GM21619 (cell line): ENCODE results near the gene VAT1L.

Experiments
- ATAC-seq: cut with Tn5 transposase; IDR thresholded peaks from one replicate; pipeline ENCODE4 v1.9.1; 2021; ENCODE audit not compliant: unreplicated experiment

Gene VAT1L

DNA sequence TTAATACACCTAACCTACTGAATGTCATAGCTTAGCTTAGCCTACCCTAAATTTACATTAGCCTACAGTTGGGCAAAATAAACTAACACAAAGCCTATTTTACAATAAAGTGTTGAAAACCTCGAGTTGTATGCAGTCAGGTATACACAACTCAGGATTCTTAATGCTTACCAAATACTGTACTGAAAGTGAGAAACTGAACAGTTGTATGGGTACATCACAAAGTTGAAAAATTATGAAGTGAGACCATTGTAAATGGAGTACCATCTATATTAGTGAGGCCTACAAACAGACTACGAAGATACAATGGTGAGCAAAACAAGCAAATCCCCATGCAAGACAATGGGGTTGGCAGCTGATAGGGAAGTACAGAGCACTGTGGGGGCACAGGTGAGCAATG is 79.7 kb downstream of the VAT1L start:
- peak; percentile 34 for ATAC-seq

DNA sequence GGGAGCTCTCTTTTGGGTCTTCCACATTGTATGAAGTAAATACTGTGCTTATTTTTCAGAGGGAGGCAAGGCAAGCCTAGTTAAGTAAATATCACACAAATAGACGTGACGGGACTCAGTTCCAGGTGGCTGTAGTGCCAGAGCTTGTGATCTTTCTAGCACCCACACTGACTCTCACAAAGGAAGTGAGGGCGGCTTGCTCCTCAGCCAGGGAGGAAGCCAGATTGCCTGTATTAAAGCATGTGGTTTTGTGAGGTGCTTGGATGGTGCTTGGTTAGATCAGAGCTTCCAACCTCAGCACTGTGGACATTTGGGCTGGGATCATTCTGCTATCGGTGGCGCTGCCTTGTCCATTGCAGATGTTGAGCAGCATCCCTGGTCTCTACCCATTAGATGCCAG is 80.1 kb downstream of the VAT1L start:
- peak; percentile 88 for ATAC-seq

DNA sequence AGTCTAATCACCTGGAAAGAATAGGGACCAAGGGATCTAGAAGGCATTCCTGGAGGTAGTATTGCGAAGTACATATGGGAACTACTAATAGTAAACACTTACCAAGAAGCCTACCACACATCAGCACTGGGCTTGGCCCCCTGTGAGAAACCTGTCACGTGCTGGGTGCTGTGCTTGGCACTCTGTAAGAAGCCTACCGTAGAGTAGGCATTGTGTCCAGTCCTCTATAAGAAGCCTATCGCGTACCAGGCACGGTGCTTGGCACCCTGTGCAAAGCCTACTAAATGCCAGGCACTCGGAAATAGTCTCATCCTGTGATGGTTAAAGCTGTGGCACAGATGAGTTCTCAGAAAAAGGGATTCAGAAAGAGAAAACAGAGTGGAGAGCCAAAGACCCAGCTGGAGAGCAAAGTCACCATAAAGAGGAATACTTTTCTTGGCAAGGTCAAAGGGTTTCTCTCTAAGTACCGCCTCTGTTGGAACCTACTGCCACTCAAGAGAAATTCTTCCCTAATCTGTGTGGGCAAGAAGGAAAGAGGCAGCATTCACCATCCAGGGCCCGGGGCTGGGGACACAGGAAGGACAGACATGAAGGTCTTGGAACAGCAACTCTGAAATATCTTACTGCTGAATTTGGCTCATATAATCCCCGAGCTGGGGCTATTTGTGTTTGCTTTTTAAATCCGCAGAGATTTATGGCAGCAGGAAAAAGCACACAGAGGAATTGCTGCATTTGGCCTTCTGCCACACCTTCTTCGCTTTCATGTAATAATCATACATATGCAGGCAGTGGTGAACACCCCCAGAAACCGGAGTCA is 81.8 kb downstream of the VAT1L start:
- ATAC-seq = no peak

DNA sequence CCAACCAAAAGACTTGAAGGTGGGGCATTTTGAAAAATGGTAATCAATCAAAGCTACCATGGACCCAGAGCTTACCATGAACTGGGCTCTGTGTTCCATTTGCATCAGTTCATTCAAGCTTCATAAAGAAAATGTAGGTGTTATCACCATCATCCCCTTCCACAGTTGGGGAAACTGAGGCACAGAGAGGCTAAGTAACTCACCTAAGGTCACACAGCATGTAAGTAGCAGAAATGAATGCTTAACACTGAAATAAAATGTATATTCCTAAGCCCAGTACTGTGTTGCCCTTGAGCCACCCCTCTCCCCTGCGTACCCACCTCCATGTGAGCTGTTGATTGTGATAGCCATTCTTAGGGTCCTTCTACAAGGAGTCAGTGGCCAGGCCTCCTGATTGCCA is 83.6 kb downstream of the VAT1L start:
- no peak for ATAC-seq

DNA sequence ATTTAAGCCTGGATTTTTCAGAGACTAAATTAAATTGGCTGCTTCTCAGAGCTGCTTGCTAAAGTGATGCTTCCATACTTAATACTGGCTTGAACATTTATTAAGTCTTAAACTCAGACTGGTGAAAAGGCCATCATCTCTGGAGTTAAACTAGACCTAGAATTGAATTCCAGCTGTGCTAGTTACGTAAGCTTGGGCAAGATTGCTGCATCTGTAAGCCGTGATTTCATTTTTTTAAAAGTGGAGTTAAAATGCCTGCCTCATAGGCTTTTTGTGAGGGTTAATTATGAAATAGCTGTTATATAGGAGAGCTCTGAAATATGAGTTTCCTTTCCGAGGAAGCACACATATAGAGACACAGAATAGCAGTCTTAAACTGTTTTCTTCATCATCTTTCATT is 84.7 kb downstream of the VAT1L start:
- no peak for ATAC-seq

DNA sequence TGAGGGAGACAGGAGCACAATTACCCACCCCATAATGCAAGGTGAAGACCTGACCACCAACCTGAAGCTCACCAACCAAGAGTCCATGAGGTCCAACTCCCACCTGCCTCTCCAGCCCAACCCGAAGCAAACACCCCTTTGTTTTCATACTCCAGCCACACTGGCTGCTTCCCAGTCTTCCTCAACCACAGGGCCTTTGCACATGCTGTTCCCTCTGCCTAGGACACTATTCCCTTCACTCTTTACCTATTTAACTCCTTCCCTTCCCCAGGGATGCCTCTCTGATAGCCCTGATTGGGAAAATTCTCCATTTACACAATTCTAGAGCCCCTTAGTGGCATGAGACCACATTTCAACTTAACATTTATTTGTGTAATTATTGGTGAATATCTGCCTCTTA is 86.0 kb downstream of the VAT1L start:
- no peak for ATAC-seq

DNA sequence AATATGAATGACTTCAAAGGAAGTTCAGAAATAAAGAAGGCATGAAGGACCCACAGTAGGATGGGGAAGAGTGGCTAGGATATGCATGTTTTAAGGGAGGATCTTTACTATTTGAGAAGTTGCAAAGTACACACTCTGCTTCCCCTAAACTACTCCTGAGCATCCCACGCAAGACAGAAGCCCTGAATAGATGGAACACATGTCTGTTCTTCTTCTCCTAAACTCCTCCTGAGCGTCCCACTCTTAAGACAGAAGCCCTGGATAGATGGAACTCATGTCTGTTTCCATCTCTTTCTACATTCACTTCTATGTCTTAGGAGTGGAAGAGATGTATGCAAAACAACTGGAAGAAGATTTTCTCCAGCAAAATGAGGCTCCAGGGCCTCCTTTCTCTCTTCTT is 88.4 kb downstream of the VAT1L start:
- ATAC-seq = no peak

DNA sequence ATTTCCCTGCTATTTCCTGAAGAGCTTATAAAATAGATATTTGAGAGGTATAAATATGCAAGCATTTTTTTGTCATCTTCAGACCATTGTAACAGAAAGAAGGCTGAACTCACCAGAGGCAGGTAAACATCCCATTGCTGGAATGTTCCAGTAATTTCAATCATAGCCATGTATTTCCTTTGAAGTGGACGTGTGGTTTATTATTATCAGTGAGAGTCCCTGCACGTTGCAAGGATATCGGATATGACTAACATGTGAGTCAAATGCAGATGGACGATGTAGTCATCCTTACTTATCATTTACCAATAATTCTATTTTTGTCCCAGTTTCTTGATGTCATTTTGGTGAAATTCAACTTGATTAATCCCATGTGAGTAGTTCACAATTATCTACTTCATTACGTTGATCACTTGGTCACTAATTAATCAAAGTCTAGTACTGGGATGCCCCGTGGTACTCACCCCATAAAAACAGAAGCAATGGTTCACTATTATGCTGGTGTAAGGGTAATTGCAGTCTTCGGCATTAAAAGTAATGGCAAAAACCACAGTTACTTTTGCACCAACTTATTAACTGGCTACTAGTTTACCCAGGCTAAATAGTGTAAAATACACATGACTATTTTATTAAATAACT is 89.5 kb downstream of the VAT1L start:
- ATAC-seq = no peak

DNA sequence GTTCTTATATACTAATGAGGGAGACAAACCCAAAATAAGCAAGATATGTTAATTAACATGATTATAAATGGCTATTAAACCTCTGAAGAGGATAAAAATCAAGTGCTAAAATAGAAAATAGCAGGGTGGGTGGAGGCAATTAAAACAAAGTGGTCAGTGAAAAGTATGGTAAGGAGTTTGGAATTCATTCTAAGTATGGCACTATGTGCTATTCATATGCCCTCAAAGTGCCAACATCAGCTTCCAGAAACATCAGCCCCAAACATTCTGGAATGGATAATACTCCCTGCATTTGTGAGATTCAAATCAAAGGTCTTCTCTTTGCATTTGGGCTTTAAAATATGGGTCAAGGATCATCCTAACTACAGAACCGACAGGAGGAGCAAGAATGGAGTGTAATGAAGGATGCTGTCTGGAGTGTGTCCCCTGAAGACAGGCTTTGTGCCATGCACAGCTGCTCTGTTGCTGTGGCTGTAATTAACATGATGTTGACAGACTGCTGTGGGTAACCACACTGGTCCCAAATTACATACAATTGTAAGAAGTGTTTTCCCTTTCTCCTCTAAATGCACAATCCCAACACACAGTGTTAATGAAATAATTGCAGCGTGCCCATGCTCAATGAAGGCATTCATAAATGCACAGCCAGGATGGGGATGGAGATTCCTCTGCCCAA is 93.1 kb downstream of the VAT1L start:
- ATAC-seq = no peak

DNA sequence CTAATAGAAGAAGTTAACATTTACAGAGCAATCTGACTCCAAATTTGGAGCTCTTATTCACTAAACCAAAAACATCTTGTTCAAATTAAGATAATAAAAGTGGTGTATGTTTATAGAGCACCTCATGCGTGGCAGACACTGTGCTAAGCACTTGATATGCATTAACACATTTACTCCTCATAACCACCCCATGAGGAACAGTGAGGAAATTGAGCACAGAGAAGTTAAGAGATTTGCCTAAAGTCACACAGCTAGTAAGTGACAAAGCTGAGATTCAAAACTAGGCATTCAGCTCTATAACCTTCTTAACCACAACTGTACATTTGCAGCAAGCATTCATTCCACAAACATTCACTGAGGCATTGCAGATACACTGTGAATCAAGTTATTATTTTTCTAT is 94.0 kb downstream of the VAT1L start:
- no peak for ATAC-seq

DNA sequence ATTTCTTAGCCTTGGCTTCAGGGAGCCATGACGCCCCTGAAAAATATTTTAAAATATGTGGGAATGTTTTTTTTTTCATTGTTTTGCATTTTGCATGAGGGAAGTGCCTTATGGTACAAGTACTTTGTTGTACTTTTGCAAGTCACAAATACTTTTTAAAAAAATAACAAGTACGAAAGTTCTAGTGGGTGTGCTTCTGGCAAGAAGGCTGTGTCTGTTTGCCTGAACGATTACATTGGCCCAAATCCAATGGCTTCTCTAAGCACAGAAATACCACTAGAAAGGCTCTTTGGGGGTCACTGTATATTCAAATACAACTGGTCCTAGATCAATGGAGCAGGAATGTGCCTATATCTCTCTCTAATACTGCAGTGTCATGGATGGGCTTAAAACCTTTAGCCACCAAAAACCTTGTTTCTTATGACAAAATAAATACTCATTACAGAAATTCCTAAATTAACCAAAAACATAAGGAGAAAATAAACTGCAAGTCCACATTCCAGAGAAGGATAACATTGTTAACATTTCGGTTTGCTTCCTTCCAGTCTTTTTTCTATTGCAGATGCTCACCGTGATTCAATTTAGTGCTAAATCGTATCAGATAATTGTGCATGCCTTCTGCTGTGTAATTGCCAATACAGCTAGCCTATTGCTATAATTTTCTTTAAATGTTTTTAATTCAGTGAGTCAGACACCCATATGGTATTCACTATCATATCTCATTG is 97.4 kb downstream of the VAT1L start:
- ATAC-seq = no peak

DNA sequence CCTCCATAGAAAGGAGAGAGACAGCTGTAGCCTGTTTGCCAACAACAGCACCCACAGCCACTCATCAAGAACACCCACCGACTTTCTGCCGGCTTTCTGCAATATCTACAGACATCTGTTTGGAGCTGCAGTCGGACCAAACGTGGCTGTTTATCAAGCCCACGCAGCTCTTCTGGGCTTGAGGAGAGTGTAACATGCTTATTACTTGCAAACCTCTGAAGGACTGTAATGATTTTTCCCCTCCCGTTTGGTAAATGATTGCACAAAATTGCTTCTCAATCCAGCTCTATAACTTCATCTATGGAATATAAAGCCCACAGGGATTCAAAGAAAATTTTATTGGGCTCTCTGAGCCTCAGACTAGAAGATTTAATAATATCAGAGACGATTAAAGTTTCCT is 100.5 kb downstream of the VAT1L start:
- no peak for ATAC-seq

DNA sequence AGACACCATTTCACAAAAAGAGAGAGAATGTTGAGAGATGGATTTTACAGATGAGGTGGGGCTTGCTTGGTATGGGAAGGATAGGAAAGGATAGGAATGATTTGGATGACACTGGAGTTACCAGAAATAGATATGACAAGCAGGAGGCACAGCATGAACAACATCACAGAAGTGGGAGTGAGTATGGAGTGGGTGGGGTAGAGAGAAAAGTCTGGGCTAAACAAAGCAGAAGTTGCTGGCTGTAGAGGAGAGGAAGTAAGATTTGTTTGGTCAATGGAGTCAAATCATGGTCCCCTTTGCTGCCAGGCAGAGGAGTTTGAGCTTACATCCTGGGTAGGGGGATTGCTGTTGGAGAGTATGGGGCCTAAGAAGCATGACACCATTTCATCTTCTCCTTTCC is 101.7 kb downstream of the VAT1L start:
- no peak for ATAC-seq

DNA sequence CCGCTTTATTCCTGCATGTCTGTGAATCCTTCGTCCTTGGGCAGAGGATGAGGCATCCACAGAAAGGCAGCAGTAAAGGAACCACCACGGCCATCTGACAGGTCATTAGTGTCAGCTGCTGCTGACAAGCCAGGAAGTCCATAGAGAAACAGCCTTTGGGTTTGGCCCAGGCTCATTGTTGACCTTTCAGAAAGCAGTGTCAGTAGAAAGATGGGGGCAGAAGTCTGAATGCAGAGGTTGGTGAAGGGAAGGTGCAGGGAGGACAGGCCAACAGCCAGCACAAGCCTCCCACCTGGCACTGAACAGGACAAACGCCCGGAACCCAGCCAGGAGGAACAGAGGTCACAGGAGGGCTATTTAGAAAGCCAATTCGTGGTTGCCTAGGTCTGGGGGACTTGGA is 105.8 kb downstream of the VAT1L start:
- ATAC-seq = no peak

DNA sequence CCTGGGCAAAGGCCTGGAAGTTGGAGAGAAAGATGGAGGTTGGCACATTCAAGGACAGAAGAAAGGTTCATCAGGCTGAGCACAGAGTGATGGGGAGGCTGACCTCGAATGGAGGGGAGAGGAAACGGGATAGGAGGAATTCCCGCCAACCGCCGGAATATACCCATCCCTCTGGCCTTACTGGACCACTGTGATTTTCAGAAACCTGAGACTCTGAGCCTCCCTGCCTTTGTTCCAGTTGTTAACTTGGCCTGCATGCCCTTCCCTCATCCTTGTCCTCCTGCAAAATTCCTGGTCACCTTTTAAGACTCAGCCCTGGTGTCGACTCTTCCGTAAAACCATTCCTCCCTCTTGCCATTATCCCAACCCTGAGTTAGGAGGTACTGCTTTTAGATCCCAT is 107.6 kb downstream of the VAT1L start:
- ATAC-seq = no peak

DNA sequence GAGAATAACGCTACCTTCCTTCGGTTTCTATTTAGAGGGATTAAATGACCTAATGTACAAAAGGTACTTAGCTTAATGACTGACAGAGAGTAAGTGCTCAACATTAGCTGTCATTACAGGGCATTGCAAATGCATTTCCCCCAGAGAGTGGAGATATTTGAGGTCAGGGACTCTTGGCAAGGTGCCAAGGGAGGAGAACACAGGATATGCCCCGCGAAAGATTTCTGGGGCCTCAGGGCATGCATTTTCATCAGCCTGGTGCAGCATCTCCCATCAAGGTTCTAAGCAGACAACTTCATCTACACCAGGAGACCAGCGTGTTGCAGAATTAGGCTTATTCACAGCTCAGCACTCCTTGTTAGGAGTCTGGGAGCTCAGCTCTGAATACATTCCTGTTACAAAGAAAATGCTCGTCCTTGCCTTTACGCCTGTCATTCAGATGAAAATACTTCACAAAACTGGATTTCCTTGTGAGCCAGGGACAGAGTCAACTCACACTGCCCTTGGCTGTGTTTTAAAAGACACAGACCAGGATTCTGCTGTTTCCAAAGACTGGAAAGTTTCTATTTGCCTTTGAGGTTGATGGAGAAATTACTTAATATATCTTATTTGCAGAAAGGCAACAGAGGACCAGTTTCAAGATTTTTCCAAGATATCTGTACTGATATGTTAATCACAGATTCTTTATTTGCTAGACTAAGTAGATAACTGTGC is 108.2 kb downstream of the VAT1L start:
- ATAC-seq = no peak

DNA sequence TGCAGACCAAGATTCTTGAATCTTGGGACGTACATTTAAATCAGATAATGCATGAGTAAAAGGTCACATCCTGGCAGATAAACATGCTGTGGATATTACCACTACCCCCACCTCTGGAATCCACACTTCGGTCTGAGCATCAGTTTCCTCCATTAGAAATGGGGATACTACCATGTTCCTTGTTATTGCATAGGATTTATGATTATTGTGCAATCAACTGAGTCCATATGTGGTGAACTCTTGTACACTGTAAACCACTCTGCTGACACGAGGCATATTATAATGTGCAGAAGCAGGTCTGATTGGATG is 108.7 kb downstream of the VAT1L start:
- no peak for ATAC-seq

DNA sequence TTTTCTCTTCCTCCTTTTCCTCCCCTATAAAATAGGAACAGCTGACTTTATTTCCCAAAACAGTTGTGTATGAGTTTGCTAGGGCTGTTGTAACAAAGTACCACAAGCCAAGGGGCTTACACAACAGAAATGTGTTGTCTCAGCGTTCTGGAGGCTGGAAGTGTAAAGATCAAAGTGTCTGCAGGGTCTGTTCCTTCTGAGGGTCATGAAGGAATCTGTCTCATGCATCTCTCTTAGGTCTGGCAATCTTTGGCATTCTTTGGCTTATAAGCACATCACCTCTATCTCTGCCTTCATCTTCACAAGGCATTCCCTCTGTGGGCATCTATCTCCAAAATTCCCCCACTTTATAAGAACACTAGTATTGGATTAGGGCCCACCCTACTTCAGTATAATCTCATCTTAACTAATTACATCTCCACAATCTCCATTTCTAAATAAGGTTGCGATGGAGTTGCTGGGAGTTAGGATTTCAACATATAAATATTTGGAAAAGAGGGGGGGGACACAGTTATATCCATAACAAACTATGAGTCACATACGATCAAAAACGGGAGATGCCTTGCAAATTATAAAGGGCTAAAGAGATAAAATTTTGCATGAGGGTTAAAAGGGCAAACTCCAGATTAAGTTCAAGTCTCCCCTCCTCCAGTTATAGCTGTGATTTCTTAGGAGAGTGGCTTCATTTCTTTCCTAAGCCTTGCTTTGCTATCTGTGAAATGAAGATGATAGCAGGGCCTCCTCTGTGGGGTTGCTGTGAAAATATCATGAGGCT is 109.7 kb downstream of the VAT1L start:
- ATAC-seq = no peak

DNA sequence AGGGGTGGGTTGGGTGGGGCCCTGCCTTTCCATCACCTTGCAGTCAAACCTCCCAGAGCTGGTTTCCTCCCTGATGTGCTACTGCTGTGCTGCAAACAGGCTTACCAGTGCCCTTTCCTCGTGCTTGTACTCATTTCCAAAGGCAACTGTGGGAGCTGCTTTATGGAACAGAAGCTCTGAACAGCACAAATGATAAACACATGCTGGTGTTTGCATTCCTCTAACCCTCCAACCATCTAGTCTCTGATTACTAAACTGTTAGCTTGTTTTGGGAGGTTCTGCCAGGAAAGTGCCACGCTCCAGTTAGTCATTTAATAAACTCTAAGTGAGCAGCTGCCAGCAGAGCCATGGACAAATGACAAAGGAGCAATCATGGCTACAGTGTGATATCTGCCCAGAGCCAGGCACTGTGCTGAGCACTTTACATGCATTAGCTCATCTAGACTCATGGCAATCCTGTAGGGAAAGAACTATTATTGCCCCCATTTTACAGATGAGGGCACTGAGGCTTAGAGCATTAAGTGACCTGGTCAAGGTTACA is 110.4 kb downstream of the VAT1L start:
- ATAC-seq = no peak

DNA sequence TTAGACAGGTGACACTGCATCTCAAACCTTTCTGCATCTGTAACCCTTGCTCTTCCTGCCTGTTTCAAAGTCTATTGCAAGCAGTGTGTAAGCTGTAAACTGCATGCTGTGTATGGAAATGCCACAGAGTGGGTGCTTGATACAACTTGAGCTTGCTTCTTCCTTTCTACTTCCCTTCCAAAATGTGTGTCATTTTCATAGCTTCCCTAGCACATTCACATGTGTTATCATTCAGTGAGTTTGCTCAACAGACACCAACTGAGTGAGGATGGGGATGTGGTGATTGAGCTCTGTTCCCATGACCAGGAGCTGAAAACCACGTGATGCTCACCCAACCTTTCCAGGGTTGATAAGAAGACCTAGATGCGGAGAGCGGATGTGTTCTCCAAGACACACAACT is 111.1 kb downstream of the VAT1L start:
- no peak for ATAC-seq
